GM19455 (cell line): ENCODE measurements around the gene GNG12.

Source experiments
- ATAC-seq: cut with Tn5 transposase; IDR thresholded peaks from one replicate; pipeline ENCODE4 v1.9.1; 2021; ENCODE audit not compliant: unreplicated experiment

The GNG12 gene

DNA sequence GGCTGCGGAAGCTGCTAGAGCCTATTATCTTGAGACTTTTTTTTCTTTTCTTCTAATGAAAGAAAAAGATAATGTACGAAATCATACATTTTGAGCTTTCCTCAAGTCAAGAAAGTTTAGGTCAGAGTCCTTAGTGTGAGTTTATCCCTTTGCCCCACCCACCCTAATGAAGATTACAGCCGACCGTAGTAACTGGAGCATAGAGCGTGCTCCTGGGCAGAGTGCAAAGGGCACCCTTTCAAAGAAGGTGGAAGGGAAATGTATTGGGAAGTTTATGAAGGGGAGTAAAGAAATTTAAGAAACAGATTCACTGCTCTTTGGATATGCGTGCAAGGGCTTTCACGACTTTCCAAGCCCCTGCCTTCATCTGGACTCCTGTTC is 17.2 kb downstream of the GNG12 start:
- ATAC-seq = no peak

- ATAC-seq = no peak
Observed at GRCh38 chr1:67815303-67816094, 17.8 kb downstream of the GNG12 start.

- ATAC-seq = no peak
Observed at GRCh38 chr1:67814121-67814772, 19.0 kb downstream of the GNG12 start.

GRCh38 chr1:67812226-67812625 is 21.0 kb downstream of the GNG12 start:
- ATAC-seq = no peak

DNA sequence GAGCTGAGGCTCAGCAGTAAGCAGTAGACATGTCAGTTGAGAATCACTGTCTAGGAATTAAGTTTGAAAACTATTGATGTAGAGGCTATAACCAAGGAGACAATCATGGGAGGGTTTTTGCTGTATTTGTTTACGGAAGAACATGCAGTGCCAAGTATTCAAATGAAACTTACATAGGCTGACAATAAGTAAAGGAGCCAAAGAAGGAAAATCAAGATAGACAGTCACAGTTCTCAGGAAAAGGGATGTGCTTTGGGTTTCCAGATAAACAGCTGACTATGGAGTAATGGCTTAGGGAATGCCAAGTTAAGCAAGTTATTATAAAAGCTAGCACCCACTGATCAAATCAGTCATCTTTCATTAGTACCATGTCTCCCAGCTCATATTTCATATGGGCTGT is 21.5 kb downstream of the GNG12 start:
- ATAC-seq = no peak

GRCh38 chr1:67809887-67810286 is 23.4 kb downstream of the GNG12 start:
- no peak for ATAC-seq

- no peak for ATAC-seq
Observed at GRCh38 chr1:67807282-67807681, 26.0 kb downstream of the GNG12 start.

- no peak for ATAC-seq
Observed at GRCh38 chr1:67804710-67805109, 28.6 kb downstream of the GNG12 start.

DNA sequence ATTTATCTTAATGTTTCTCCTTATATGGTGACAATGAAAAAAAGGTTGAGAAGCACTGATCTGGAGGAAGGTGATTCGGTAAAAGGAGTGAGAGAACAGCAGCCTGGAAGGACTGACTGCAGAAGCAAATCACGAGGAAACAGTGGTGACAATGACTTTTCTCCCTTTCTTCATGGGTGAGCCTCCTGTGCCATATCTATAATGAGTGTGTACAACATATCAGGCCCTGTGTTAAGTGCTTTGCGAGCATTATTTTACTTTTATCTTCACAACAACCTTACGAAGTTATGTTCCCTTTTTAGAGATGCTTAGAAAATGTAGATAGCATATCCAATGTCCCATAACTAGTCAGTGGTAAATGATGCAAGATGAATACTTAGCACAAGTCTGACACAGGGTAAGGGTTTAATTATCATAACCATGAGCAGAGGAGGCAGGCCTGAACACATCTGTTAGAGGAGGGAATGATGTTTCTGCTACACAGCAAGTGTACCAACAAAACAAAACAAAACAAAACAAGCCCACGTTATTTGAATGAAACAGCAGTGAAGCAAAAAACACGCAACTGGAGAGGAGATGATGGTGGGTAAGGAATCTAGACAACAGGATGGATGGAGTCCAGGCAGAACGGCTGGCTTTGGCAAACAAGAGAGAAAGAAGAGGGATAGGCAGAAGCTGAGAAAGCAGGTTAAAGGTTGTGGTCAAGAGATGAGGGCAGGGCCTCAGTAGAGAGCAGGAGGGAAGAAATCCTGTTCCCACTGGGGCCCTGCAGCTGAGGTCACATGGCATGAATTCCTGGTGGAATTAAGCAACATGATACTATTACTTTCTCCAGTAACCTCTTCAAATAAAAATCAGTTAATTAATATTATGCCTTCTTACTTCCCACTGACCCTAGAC is 29.6 kb downstream of the GNG12 start:
- ATAC-seq = no peak

GRCh38 chr1:67802565-67802964 is 30.7 kb downstream of the GNG12 start:
- ATAC-seq = no peak

GRCh38 chr1:67801903-67802302 is 31.4 kb downstream of the GNG12 start:
- no peak for ATAC-seq

- ATAC-seq = no peak
Observed at GRCh38 chr1:67795179-67795912, 37.9 kb downstream of the GNG12 start.

DNA sequence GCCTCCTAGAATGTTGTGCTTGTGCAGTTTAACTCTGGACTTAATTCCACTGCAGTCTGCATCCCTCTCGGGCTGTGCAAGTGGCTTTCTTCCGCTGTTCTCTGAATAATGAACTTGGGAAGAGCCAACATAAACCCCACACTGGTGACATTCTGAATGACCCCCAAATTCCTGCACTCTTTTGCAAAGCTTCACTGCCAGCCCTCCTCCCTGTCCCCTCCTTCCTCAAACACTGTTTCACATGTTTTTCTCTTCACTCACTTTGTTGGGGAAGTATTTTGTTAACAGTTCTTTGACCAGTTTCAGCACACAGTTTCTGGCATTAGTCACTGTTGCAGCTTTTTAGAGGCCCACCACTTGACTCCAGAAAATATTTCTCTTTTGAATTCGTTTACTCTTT is 39.7 kb downstream of the GNG12 start:
- no peak for ATAC-seq

DNA sequence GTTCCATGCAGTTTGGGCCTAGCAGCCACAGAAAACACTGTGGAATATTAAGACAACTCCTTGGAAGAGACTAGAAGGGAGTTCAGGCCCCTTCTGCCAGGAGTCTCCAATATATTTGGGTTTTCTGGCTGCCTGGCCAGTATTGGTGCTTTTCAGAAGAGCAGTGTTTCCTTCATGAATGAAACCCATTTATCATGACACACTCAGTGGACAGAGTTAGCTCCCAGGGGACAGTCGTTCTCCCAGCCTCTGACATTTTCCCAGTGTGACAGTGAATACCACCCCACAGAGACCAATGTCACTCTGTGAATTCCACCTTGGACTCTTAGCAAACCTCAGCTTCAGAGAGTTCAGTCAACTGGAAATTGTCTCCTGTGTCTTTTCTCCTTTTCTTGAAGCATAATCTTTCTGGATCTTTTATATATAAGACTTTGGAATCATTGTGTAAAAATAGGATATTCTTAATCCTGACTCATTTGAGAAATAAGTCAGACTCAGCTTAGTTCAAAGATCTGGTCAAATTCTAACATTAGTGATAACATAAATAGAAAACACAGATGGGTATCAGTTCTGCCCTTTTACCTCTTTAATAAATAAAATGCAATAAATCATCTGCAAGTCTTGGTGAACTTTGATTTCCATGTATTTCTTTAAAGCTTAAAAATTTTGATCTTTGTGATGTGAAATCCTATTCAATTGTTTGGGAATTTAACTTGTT is 40.4 kb downstream of the GNG12 start:
- no peak for ATAC-seq

DNA sequence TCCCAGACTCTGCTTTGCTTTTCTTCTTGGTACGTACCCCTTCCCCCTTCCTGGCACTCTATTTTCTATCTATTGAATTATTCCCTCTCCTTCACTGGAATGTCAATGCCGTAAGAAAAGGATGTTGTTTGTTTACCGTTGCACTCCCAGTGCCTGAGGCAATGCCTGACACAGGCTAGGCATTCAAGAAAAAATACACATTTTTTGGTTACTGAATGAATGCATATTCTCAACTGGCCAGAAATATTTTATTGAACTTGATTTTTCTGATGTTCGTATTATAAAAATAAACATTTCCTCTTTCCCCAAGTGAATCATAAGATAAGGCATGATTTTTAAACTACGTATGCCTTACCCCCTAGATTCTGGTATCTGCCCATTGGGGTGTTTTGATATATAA is 41.2 kb downstream of the GNG12 start:
- no peak for ATAC-seq

DNA sequence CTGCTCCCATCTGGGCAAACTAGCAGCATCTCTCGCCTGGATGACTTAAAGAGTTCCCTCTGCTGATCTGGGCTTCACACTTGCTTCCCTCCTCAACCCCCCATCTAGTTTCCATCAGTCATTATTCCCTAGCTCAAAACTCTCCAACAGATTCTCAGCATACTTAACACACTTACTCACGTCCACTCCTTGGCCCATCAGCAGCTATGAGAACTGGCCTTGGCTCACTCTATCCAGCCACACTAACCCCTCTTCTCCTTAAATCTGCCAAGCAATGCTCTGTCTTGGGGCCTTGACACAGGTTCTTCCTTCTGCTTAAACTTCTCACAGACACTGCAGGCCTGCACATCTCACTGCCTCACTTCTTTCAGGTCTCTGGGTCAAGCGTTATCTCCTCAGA is 41.6 kb downstream of the GNG12 start:
- ATAC-seq = no peak

- ATAC-seq = no peak
Observed at GRCh38 chr1:67791261-67791660, 42.0 kb downstream of the GNG12 start.

DNA sequence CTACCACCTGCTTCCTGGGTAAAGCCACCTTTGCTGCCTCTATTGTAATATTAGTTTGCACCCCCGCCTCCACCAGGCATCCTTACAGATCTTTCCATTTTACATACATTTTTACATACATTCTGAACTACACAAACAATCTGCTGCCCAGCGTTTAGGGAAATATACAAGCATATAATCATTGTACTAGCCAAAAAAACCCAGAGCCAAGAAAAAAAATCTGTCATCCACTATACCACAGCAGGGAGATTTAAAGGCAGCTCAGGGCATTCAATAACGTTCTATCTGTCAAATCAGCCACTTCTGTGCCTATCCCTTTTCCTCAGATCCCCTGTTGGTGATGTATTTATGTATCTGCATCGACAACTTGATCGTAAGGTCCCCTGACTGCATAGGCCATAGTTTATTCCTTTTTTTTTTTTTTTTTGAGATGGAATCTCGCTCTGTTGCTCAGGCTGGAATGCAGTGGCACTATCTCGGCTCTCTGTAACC is 43.0 kb downstream of the GNG12 start:
- no peak for ATAC-seq

DNA sequence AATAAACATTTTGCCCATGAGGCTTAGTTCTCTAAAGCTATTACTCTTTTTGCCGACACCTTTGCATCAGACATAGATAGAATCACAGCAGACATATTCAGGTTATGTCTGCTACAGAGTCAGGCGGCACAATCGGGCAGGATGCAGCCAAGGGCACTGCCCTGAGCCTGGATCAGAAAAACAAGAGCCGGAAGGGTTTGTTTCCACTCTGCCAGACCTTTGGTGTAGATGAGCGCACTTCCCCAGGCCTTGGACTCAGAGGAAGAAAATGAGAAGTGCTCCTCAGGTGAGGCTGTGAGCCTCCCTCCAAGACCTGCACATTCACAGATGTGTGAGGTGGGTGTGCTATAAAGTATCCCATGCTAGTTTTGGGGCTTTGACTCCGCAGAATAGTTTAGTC is 43.7 kb downstream of the GNG12 start:
- ATAC-seq = no peak

GRCh38 chr1:67788904-67789303 is 44.4 kb downstream of the GNG12 start:
- ATAC-seq = no peak
